Loucy (cell line): ENCODE measurements around the gene RYR2.

ENCODE experiments used
- H2AFZ ChIP-seq: fragments of 200-600 bp; sonication (generic); 2 replicates; pipeline ENCODE4 v1.6.0; 2016; ENCODE audit warnings: antibody characterized with exemption, mild to moderate bottlenecking, low read length, moderate library complexity
- H3F3A ChIP-seq: fragments of 200-600 bp; 2 replicates; pipeline ENCODE4 v1.6.0; 2016; ENCODE audit warnings: antibody characterized with exemption, low read depth, mild to moderate bottlenecking
- H3K27me3 ChIP-seq: fragments of 200-600 bp; sonication (generic); 2 replicates; pipeline ENCODE4 v1.6.1; 2014; ENCODE audit warnings: low read length, mild to moderate bottlenecking; ENCODE audit not compliant: insufficient read depth, poor library complexity, severe bottlenecking
- H3K36me3 ChIP-seq: fragments of 200-600 bp; sonication (generic); 2 replicates; pipeline ENCODE4 v1.6.1; 2016; ENCODE audit warnings: low read length; ENCODE audit not compliant: insufficient read depth
- H3K4me1 ChIP-seq: fragments of 200-600 bp; sonication (generic); 2 replicates; pipeline ENCODE4 v1.5.1; 2014; ENCODE audit warnings: low read length, mild to moderate bottlenecking; ENCODE audit not compliant: insufficient read depth, poor library complexity, severe bottlenecking
- H3K4me2 ChIP-seq: fragments of 200-600 bp; sonication (generic); 2 replicates; pipeline ENCODE4 v1.6.0; 2014; ENCODE audit warnings: antibody characterized with exemption, low read length, low read depth, mild to moderate bottlenecking; ENCODE audit not compliant: poor library complexity, severe bottlenecking
- H3K4me3 ChIP-seq: fragments of 200-600 bp; sonication (generic); 2 replicates; pipeline ENCODE4 v1.5.1; 2014; ENCODE audit warnings: low read length, mild to moderate bottlenecking, mixed read lengths; ENCODE audit not compliant: poor library complexity, severe bottlenecking
- H3K79me2 ChIP-seq: fragments of 200-600 bp; sonication (generic); 2 replicates; pipeline ENCODE4 v1.6.1; 2014; ENCODE audit warnings: low read length; ENCODE audit not compliant: insufficient read depth
- H3K9ac ChIP-seq: fragments of 200-600 bp; sonication (generic); 2 replicates; pipeline ENCODE4 v1.6.0; 2014; ENCODE audit warnings: mild to moderate bottlenecking, low read depth, low read length, moderate library complexity; ENCODE audit not compliant: poor library complexity, severe bottlenecking
- H3K9me2 ChIP-seq: fragments of 200-600 bp; sonication (generic); replicated peaks from 2 replicates; pipeline ENCODE4 v1.6.1; 2016; ENCODE audit warnings: low read depth, low read length, mixed read lengths
- H3K9me3 ChIP-seq: fragments of 200-600 bp; sonication (generic); 2 replicates; pipeline ENCODE4 v1.6.1; 2014; ENCODE audit warnings: mild to moderate bottlenecking, antibody characterized with exemption, low read length, low read depth; ENCODE audit not compliant: insufficient read depth
- H4K20me1 ChIP-seq: fragments of 200-600 bp; sonication (generic); 2 replicates; pipeline ENCODE4 v1.6.0; 2014; ENCODE audit warnings: antibody characterized with exemption, low read length, mild to moderate bottlenecking; ENCODE audit not compliant: insufficient read depth, poor library complexity, severe bottlenecking
- EZH2phosphoT487 ChIP-seq: fragments of 200-600 bp; IDR thresholded peaks from 2 replicates; pipeline ENCODE4 v1.6.1; 2018; ENCODE audit warnings: antibody characterized with exemption, mild to moderate bottlenecking, moderate library complexity, borderline replicate concordance
- TF ChIP-seq, protein P1 (sequence below): fragments of 200-600 bp; sonication (generic); conservative IDR thresholded peaks from 2 replicates; pipeline ENCODE4 v1.5.1; 2014; ENCODE audit warnings: mild to moderate bottlenecking, antibody characterized with exemption, low read length

Gene RYR2

DNA sequence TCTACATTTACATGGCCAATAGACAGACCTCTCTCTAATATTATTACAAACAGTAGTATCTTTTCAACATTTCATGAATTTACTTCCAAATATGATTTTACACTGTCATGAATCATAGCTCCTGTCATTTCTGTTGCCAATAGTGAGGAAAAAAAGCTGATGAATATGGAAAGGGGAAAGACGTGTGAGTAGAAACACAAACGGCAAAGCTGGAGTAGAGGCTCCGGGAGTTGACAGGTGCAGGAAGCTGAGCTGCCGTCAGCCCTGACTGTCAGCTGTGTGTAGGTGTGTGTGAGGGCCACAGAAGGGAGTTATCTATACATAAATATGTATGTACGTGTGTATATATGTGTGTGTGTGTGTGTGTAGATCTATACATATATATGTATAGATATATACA is 431.9 kb downstream of the RYR2 start:
- no peak overlapping the region for H2AFZ ChIP-seq
- H3K9me3 ChIP-seq: no peaks in the 10 kb centered on the region
- H3K4me3 ChIP-seq: no peak overlapping the region
- no peak for TF ChIP-seq EZH2phosphoT487
- TF ChIP-seq, protein P1, sequence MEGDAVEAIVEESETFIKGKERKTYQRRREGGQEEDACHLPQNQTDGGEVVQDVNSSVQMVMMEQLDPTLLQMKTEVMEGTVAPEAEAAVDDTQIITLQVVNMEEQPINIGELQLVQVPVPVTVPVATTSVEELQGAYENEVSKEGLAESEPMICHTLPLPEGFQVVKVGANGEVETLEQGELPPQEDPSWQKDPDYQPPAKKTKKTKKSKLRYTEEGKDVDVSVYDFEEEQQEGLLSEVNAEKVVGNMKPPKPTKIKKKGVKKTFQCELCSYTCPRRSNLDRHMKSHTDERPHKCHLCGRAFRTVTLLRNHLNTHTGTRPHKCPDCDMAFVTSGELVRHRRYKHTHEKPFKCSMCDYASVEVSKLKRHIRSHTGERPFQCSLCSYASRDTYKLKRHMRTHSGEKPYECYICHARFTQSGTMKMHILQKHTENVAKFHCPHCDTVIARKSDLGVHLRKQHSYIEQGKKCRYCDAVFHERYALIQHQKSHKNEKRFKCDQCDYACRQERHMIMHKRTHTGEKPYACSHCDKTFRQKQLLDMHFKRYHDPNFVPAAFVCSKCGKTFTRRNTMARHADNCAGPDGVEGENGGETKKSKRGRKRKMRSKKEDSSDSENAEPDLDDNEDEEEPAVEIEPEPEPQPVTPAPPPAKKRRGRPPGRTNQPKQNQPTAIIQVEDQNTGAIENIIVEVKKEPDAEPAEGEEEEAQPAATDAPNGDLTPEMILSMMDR: no peak
- no peaks in the 10 kb centered on the region for H3F3A ChIP-seq
- H3K9me2 ChIP-seq: no peaks in the 10 kb centered on the region
- H3K27me3 ChIP-seq: no peaks in the 10 kb centered on the region
- no peaks in the 10 kb centered on the region for H3K36me3 ChIP-seq
- no peaks in the 10 kb centered on the region for H3K4me1 ChIP-seq
- H3K4me2 ChIP-seq: no peak overlapping the region
- no peaks in the 10 kb centered on the region for H3K79me2 ChIP-seq
- no peak overlapping the region for H3K9ac ChIP-seq
- H4K20me1 ChIP-seq: no peaks in the 10 kb centered on the region

DNA sequence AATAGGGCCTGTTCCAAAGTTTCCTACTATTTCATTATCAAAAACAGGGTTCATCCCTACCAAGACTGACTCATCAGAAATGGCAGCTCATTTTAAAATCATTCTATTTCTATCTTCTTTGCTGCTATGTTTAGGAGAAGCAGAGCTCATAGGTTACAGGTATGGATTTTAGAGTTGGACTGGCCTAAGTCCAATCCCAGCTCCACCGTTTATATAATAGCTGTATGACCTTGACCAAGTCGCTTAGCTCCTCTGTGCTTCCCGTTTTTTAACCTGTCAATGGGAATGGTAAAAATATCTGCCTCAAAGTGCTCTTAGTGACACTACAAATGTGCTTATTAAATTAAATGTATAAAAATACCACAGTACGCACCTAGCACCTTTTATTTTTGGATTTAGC is 436.1 kb downstream of the RYR2 start:
- Histone ChIP-seq H3K4me2 (no peak overlapping the region), H4K20me1 (no peaks in the 10 kb centered on the region), H2AFZ (no peak overlapping the region), H3K9me2 (no peaks in the 10 kb centered on the region), H3K4me1 (no peaks in the 10 kb centered on the region), H3K79me2 (no peaks in the 10 kb centered on the region), H3F3A (no peaks in the 10 kb centered on the region), H3K4me3 (no peak overlapping the region), H3K9me3 (no peaks in the 10 kb centered on the region), H3K9ac (no peak overlapping the region), H3K27me3 (no peaks in the 10 kb centered on the region), H3K36me3 (no peaks in the 10 kb centered on the region)
- TF ChIP-seq, protein P1: no peak
- no peak for TF ChIP-seq EZH2phosphoT487

DNA sequence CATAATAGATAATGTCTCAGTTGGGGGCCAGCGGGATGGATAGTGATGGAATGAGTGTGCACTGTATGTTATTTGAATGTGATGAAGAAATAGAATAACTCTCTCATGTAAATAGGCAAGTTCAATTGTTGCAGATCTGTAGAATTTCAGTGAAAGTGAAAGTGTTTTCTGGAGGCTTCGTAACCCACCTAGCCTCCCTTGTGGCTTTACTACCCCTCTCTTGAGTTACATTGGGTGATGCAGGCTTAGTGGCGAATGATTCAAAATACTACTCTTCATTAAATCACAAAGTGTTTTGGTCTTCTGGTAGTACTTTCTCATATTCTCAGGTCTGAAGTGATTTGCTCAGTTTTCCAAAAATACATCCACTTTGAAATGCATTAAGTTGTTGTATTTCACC is 436.9 kb downstream of the RYR2 start:
- H3K9ac ChIP-seq: no peak overlapping the region

More for the DNA sequence above, 436.9 kb downstream of the RYR2 start:
- no peak overlapping the region for H2AFZ ChIP-seq
- H3K36me3 ChIP-seq: no peaks in the 10 kb centered on the region
- no peak for TF ChIP-seq EZH2phosphoT487
- TF ChIP-seq, protein P1: no peak
- no peaks in the 10 kb centered on the region for H4K20me1 ChIP-seq
- no peaks in the 10 kb centered on the region for H3K9me2 ChIP-seq
- H3K4me1 ChIP-seq: no peaks in the 10 kb centered on the region
- H3F3A ChIP-seq: no peaks in the 10 kb centered on the region
- no peaks in the 10 kb centered on the region for H3K9me3 ChIP-seq
- no peaks in the 10 kb centered on the region for H3K27me3 ChIP-seq
- H3K79me2 ChIP-seq: no peaks in the 10 kb centered on the region
- H3K4me3 ChIP-seq: no peak overlapping the region
- no peak overlapping the region for H3K4me2 ChIP-seq
